ENCODE results near the gene FBXO38. TPM values are rescaled to one million over a fixed set of nuclear protein-coding genes. Genes with fewer than 3 reads are reported as not detected.

Gene FBXO38
- total RNA-seq, 2 experiments from 2014 or later, result 38.0 to 39.6 TPM

DNA sequence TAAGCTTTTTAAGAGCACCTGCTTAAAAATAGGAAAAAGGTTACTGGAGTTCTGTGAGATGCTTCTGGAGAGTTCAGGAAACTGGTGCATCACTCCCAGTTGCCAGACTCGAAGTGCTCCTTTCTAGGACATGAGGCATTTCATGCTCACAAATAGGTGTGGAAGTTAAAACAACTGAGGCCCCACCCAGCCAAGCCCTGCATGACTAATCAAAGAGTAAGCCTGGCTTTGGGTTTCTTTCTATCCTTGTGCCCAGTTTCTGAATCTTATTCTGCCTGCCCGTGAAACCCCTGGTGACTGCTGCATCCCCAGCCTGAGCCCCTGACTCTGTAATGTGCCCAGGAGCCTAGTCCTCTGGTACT is 40.7 kb upstream of the FBXO38 start:
- ChIA-PET POLR2A (no interaction called here), CTCF (no interaction called here)
- ATAC-seq (no peak), DNase-seq (no peak)
- intact Hi-C loops (cut with micrococcal nuclease), result no loop called here
- Mint-ChIP-seq H3K36me3 (ENCODE audit: low read depth) (no peaks in the 10 kb centered on the region), H3K4me3 (no peak overlapping the region), H3K9me3 (no peaks in the 10 kb centered on the region), H3K4me1 (ENCODE audit: low read depth) (no peaks in the 10 kb centered on the region), H3K27me3 (no peaks in the 10 kb centered on the region), H3K27ac (no peak overlapping the region)
- TF ChIP-seq, protein P1, sequence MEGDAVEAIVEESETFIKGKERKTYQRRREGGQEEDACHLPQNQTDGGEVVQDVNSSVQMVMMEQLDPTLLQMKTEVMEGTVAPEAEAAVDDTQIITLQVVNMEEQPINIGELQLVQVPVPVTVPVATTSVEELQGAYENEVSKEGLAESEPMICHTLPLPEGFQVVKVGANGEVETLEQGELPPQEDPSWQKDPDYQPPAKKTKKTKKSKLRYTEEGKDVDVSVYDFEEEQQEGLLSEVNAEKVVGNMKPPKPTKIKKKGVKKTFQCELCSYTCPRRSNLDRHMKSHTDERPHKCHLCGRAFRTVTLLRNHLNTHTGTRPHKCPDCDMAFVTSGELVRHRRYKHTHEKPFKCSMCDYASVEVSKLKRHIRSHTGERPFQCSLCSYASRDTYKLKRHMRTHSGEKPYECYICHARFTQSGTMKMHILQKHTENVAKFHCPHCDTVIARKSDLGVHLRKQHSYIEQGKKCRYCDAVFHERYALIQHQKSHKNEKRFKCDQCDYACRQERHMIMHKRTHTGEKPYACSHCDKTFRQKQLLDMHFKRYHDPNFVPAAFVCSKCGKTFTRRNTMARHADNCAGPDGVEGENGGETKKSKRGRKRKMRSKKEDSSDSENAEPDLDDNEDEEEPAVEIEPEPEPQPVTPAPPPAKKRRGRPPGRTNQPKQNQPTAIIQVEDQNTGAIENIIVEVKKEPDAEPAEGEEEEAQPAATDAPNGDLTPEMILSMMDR (IDR thresholded peaks at IDR 0.05), result no peak

DNA sequence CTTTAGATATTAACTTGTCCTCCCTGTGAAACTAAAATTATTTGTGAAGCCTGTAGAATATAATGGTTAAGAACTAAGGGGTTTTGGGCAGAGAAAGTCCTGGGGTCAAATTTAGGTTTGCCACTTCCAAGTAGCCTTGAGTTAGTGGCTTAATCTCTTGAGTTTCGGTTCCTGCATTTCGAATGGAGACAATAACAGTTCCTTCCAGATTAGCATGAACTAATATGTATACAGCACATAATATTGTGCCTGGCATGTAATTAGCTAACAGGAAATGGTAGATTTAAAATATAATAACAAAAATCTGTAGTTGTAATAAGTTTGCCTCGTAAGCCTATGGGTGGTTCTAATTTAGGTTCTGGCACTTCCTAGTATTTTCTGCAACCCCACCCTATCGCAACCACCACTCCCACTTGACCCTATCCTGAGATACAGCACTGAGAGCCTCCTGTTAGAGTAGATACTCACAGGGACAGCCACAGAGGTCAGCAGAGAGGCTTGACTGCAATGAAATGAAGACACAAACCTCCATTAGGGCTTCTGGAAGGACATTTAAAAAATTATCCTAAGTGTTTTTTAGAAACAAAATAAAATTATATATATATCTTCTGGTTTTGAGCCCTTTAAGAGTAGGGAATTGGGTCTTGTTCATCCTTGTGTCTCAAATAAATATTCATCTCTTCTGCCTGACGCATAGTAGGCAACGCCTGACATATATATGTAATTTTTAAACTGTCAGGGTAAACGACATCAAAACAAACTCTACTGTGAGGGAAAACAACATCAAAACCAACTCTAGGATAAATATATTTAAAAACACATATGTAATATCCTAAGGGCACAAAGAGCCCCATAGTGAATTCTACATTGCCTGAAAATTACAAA is 39.9 kb upstream of the FBXO38 start:
- ChIA-PET CTCF (no interaction called here), POLR2A (no interaction called here)
- Mint-ChIP-seq H3K36me3 (ENCODE audit: low read depth) (no peaks in the 10 kb centered on the region), H3K27me3 (no peaks in the 10 kb centered on the region), H3K4me1 (ENCODE audit: low read depth) (no peaks in the 10 kb centered on the region), H3K9me3 (no peaks in the 10 kb centered on the region), H3K27ac (no peak overlapping the region), H3K4me3 (no peak overlapping the region)
- DNase-seq (no peak), ATAC-seq (no peak)
- TF ChIP-seq, protein P1 (IDR thresholded peaks at IDR 0.05), result no peak
- intact Hi-C loops (cut with micrococcal nuclease), result no loop called here

DNA sequence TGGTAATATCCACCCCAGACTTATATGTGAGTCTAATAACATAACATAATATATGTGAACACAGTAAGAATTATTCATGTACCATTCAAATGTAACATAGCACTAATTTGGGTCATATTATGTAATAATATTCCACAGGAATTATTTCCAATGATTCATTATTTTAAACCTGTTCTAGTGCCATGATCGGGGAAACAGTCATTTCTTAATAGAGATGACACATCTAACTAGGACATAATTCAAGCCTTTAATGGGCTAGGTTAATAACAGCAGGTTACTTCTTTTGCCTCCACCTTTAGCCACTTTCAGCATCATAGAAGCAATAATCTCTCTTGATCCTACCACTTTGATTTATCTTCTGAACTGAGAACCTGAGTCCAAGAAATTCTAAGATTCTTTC is 36.1 kb upstream of the FBXO38 start:
- intact Hi-C loops (cut with micrococcal nuclease), result no loop called here
- Mint-ChIP-seq H3K36me3 (ENCODE audit: low read depth) (no peaks in the 10 kb centered on the region), H3K9me3 (no peaks in the 10 kb centered on the region), H3K27ac (no peak overlapping the region), H3K27me3 (no peaks in the 10 kb centered on the region), H3K4me1 (ENCODE audit: low read depth) (no peaks in the 10 kb centered on the region), H3K4me3 (no peak overlapping the region)
- ChIA-PET POLR2A (no interaction called here), CTCF (interaction anchor here (2.3 kb wide), 1 partner anchor 11 kb away, joined by 7 read pairs; no protein-coding TSS in a partner anchor)
- DNase-seq (no peak), ATAC-seq (no peak)
- TF ChIP-seq, protein P1 (IDR thresholded peaks at IDR 0.05), result no peak

DNA sequence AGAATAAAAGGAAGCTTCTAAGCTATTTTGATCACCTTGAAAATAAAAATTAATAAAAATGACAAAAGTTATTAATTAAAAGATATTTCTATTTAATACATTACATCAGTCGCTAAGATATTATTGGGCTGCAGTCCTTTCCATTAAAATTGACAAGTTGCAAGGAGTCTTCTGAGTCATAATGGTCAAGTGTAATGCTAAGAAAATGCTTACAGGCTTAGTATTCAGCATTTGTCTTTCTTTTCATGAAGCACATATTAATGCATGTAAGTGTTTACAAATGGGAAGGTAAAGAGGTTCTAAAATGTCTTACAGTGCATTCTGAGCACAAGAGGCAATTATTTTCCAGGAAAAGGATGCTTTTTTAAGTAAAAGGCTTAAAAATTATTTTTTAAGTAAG is 31.1 kb upstream of the FBXO38 start:
- ChIA-PET CTCF (no interaction called here), POLR2A (no interaction called here)
- no peak for ATAC-seq
- TF ChIP-seq, protein P1 (IDR thresholded peaks at IDR 0.05), result no peak
- no peaks in the 10 kb centered on the region for H3K36me3 Mint-ChIP-seq (ENCODE audit: low read depth)
- no peaks in the 10 kb centered on the region for H3K9me3 Mint-ChIP-seq
- intact Hi-C loops (cut with micrococcal nuclease), result no loop called here
- DNase-seq, result no peak
- H3K27me3 Mint-ChIP-seq, result no peaks in the 10 kb centered on the region
- no peak overlapping the region for H3K27ac Mint-ChIP-seq
- no peaks in the 10 kb centered on the region for H3K4me1 Mint-ChIP-seq (ENCODE audit: low read depth)
- H3K4me3 Mint-ChIP-seq, result no peak overlapping the region

DNA sequence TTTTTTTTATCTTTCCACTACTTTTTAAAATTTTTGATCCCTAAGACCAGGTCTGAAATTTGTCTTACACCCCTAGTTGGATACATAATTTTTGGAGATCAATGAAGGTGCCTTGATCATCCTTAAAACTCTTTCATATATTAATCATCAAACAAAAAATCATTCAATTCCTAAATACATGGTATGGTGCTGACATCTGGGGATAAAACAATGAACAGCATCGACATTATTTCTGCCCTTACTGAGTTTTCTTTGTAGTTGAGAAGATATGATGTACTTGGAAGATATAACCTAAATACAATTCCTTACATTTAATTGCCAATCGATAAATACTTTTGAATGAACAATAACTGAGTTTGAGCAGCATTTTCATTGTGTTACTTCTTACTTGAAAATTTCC is 30.1 kb upstream of the FBXO38 start:
- intact Hi-C loops (cut with micrococcal nuclease), result no loop called here

More for the DNA sequence above, 30.1 kb upstream of the FBXO38 start:
- ATAC-seq (no peak), DNase-seq (no peak)
- H3K36me3 Mint-ChIP-seq (ENCODE audit: low read depth), result no peaks in the 10 kb centered on the region
- H3K4me1 Mint-ChIP-seq (ENCODE audit: low read depth), result no peaks in the 10 kb centered on the region
- H3K9me3 Mint-ChIP-seq, result no peaks in the 10 kb centered on the region
- TF ChIP-seq, protein P1 (IDR thresholded peaks at IDR 0.05), result no peak
- H3K27ac Mint-ChIP-seq, result no peak overlapping the region
- no peaks in the 10 kb centered on the region for H3K27me3 Mint-ChIP-seq
- ChIA-PET CTCF (no interaction called here), POLR2A (no interaction called here)
- no peak overlapping the region for H3K4me3 Mint-ChIP-seq

Data from activated CD8-positive, alpha-beta T cell treated with anti-CD3 and anti-CD28 coated beads for 36 hours (primary cell).